ENCODE data around the gene SIGLEC8. TPM values are rescaled to one million over a fixed set of nuclear protein-coding genes. Genes with fewer than 3 reads are reported as not detected.

Gene SIGLEC8
- total RNA-seq, 1 donor from 2014 or later: not detected

DNA sequence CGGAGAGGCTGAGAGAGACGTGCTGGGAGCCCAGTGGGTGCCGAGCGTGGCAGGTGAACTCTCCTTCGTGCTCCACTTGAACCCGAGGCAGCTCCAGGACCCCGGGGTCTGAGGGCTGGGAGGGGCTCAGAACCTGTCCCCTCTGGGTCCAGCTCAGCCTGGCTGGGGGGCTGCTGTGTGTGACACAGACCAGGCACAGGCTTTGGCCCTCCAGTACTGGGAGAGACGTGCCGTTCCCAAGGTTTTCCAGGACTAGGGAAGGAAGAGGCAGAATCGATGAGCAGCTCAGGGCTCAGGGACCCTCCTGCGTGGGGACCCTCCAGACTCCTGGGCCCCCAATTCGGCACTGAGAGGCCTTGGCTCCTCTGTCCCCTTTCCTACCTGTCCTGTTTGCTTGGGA lies 43.1 kb downstream of the SIGLEC8 start:
- TF ChIP-seq, protein P1, sequence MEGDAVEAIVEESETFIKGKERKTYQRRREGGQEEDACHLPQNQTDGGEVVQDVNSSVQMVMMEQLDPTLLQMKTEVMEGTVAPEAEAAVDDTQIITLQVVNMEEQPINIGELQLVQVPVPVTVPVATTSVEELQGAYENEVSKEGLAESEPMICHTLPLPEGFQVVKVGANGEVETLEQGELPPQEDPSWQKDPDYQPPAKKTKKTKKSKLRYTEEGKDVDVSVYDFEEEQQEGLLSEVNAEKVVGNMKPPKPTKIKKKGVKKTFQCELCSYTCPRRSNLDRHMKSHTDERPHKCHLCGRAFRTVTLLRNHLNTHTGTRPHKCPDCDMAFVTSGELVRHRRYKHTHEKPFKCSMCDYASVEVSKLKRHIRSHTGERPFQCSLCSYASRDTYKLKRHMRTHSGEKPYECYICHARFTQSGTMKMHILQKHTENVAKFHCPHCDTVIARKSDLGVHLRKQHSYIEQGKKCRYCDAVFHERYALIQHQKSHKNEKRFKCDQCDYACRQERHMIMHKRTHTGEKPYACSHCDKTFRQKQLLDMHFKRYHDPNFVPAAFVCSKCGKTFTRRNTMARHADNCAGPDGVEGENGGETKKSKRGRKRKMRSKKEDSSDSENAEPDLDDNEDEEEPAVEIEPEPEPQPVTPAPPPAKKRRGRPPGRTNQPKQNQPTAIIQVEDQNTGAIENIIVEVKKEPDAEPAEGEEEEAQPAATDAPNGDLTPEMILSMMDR (conservative IDR thresholded peaks at IDR 0.05): no peak
- no peak for DNase-seq (ENCODE audit: extremely low spot score, unreplicated experiment)
- H3K9me3 Mint-ChIP-seq: no peaks in the 10 kb centered on the region
- no peaks in the 10 kb centered on the region for H3K4me1 Mint-ChIP-seq (ENCODE audit: unreplicated experiment)
- H3K27ac Mint-ChIP-seq: no peak overlapping the region
- no peak overlapping the region for H3K4me3 Mint-ChIP-seq
- H3K27me3 Mint-ChIP-seq: peaks cover 9% of the 10 kb centered on the region
- H3K36me3 Mint-ChIP-seq: no peaks in the 10 kb centered on the region

DNA sequence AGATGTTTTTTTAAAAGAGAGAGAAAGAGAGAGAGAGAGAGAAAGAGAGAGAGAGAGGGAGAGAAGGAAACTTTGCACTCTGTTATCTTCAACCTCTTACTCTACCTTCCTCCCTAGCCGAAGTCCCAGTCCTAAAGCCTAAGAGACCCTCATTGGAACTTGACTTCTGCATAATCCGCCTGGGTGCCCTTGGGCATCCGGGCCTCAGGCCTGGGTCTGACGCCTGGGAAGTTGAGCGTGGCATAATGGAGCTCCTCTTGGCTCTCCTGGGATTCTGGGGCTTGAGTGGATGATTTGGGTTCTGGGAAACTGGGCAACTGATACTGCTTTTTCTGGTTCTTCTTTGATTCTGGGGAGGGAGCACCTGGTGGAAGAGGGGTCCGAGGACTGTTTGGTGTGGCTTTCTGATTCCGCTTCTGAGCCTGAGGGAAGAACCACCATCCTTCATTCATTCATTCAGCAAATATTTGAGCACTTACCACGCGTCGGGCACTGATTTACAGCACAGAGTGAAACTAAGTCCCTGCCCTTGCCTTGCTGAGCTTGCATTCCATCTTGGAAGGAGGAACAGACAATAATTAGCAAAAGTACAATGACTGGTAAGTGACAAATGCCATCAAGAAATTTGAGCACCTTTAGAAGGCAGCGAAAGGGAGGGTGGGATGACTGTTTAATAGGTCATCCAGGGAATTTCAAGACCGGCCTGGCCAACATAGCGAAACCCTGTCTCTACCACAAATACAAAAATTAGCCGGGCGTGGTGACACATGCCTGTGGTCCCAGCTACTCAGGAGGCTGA lies 47.1 kb downstream of the SIGLEC8 start:
- Mint-ChIP-seq H3K4me3 (no peak overlapping the region), H3K27me3 (no peaks in the 10 kb centered on the region), H3K9me3 (no peaks in the 10 kb centered on the region), H3K27ac (no peak overlapping the region), H3K4me1 (ENCODE audit: unreplicated experiment) (no peaks in the 10 kb centered on the region), H3K36me3 (no peaks in the 10 kb centered on the region)
- DNase-seq (ENCODE audit: extremely low spot score, unreplicated experiment): no peak
- TF ChIP-seq, protein P1 (conservative IDR thresholded peaks at IDR 0.05): no peak

DNA sequence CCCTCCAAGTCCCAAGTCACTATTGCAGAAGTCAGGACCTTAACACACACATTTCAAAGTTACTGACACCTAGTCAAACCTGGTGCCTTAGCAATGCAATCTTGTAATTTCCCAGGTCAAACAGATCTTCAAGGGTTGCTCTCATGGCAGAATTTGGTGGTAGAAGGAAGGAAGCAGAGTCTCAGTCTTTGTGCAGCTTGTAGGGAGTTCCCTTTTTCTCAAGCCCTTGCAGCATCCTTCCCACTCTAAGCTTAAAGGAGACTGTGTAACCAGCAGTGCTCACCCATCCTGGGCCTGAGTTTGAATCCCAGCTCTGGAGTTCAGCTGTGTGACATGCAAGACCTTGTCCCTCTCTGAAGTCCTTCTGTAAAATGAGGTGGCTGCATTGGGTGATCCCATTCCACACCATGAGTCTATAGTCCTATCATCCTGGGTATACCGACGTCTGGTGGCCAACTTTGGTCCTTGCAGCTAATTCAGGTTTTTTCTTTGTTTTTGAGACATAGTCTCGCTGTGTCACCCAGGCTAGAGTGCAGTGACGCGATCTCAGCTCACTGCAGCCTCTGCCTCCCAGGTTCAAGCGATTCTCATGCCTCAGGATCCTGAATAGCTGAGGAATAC lies 50.6 kb downstream of the SIGLEC8 start:
- peaks cover 8% of the 10 kb centered on the region for H3K9me3 Mint-ChIP-seq
- no peaks in the 10 kb centered on the region for H3K4me1 Mint-ChIP-seq (ENCODE audit: unreplicated experiment)
- peaks cover 4% of the 10 kb centered on the region for H3K36me3 Mint-ChIP-seq
- no peak overlapping the region for H3K4me3 Mint-ChIP-seq
- H3K27me3 Mint-ChIP-seq: no peaks in the 10 kb centered on the region
- no peak overlapping the region for H3K27ac Mint-ChIP-seq
- no peak for DNase-seq (ENCODE audit: extremely low spot score, unreplicated experiment)
- TF ChIP-seq, protein P1 (conservative IDR thresholded peaks at IDR 0.05): peak; percentile 62

DNA sequence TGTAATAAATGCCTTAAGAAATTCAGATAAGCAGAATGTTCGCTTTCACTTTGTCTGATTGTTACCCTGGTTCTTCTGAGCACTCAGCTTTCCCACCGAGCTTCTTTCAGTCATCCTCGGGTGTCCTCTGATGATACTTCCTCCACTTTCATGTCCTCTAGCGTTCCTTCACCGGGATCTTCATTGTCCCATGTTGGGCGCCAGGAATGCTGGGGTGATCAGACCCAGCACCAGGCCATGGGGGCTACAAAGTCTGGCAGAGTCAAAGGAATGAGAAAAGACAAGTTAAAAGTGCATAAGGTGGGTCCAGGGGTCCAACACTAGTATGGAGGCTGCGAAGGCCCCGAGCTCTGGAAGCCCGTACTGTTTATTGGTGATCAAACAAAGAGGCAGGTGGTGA lies 56.1 kb downstream of the SIGLEC8 start:
- Mint-ChIP-seq H3K27me3 (no peaks in the 10 kb centered on the region), H3K4me1 (ENCODE audit: unreplicated experiment) (peaks cover 11% of the 10 kb centered on the region), H3K4me3 (no peak overlapping the region), H3K9me3 (peaks cover 20% of the 10 kb centered on the region), H3K36me3 (peaks cover 7% of the 10 kb centered on the region), H3K27ac (no peak overlapping the region)
- no peak for DNase-seq (ENCODE audit: extremely low spot score, unreplicated experiment)
- TF ChIP-seq, protein P1 (conservative IDR thresholded peaks at IDR 0.05): no peak

Other genes with a start within 250 kb of the SIGLEC8 start
- not detected in 2 replicates for gene CD33, start 233.4 kb downstream of the SIGLEC8 start, total RNA-seq (ENCODE audit: low replicate concordance)
- not detected in 2 replicates for gene SIGLECL1, start 207.4 kb downstream of the SIGLEC8 start, total RNA-seq (ENCODE audit: low replicate concordance)
- 0.33 and 18.0 TPM in 2 replicates for gene IGLON5, start 146.8 kb downstream of the SIGLEC8 start, total RNA-seq (ENCODE audit: low replicate concordance)
- 2.4 and 5.9 TPM in 2 replicates for gene VSIG10L, start 116.3 kb downstream of the SIGLEC8 start, total RNA-seq (ENCODE audit: low replicate concordance)
- gene ETFB, start 92.1 kb downstream of the SIGLEC8 start, total RNA-seq (ENCODE audit: low replicate concordance): 76.3 and 81.9 TPM in 2 replicates
- gene CLDND2, start 89.5 kb downstream of the SIGLEC8 start, total RNA-seq (ENCODE audit: low replicate concordance): 0.97 TPM in 1 of 2 replicates, not detected in the other
- not detected in 2 replicates for gene NKG7, start 85.8 kb downstream of the SIGLEC8 start, total RNA-seq (ENCODE audit: low replicate concordance)
- gene LIM2, start 70.5 kb downstream of the SIGLEC8 start, total RNA-seq (ENCODE audit: low replicate concordance): 19.5 TPM in 1 of 2 replicates, not detected in the other
- gene C19orf84, start 67.9 kb downstream of the SIGLEC8 start, total RNA-seq (ENCODE audit: low replicate concordance): 0.43 TPM in 1 of 2 replicates, not detected in the other
- not detected in 2 replicates for gene SIGLEC10, start 40.8 kb downstream of the SIGLEC8 start, total RNA-seq (ENCODE audit: low replicate concordance)
- 0.19 TPM in 1 of 2 replicates, not detected in the other for gene CEACAM18, start 20.1 kb upstream of the SIGLEC8 start, total RNA-seq (ENCODE audit: low replicate concordance)
- not detected in 2 replicates for gene SIGLEC12, start 43.3 kb upstream of the SIGLEC8 start, total RNA-seq (ENCODE audit: low replicate concordance)
- gene SIGLEC6, start 73.2 kb upstream of the SIGLEC8 start, total RNA-seq (ENCODE audit: low replicate concordance): not detected in 2 replicates
- gene ZNF175, start 112.8 kb upstream of the SIGLEC8 start, total RNA-seq (ENCODE audit: low replicate concordance): 7.9 and 14.0 TPM in 2 replicates
- not detected in 2 replicates for gene SIGLEC5, start 171.9 kb upstream of the SIGLEC8 start, total RNA-seq (ENCODE audit: low replicate concordance)
- not detected in 2 replicates for gene SIGLEC14, start 188.4 kb upstream of the SIGLEC8 start, total RNA-seq (ENCODE audit: low replicate concordance)
- gene SPACA6, start 234.9 kb upstream of the SIGLEC8 start, total RNA-seq (ENCODE audit: low replicate concordance): 12.8 and 28.7 TPM in 2 replicates